Islet precursor cell (in vitro differentiated cells): ENCODE results near the gene E2F1.

ENCODE experiments used
- DNase-seq: peaks from one replicate; pipeline ENCODE4 v3.0.0-alpha.2; 2018

Gene E2F1

GRCh38 chr20:33686100-33686983 lies at the start of gene E2F1:
TSS of gene E2F1 (minus strand) at chr20:33686385. CDS start at chr20:33686264, 121 bp downstream.
- peak; percentile 98 for DNase-seq

GRCh38 chr20:33733654-33734576 lies 47.7 kb upstream of the E2F1 start:
- no peak for DNase-seq

- peak; percentile 93 for DNase-seq
Measured at GRCh38 chr20:33732166-33732970, 46.2 kb upstream of the E2F1 start.

GRCh38 chr20:33731693-33732165 lies 45.5 kb upstream of the E2F1 start, which contains the start of gene ZNF341:
TSS of gene ZNF341 (plus strand) at chr20:33731996. CDS start at chr20:33732022, 26 bp downstream.
- no peak for DNase-seq

GRCh38 chr20:33730946-33731692 lies 44.9 kb upstream of the E2F1 start:
- no peak for DNase-seq

- no peak for DNase-seq
Measured at GRCh38 chr20:33729101-33729500, 42.9 kb upstream of the E2F1 start.

GRCh38 chr20:33728463-33728862 lies 42.3 kb upstream of the E2F1 start:
- DNase-seq: no peak

GRCh38 chr20:33727806-33728205 lies 41.6 kb upstream of the E2F1 start:
- DNase-seq: no peak

GRCh38 chr20:33727115-33727479 lies 40.9 kb upstream of the E2F1 start:
- DNase-seq: no peak

- DNase-seq: no peak
Measured at GRCh38 chr20:33725607-33726264, 39.6 kb upstream of the E2F1 start.

- DNase-seq: no peak
Measured at GRCh38 chr20:33724439-33725094, 38.4 kb upstream of the E2F1 start.

- DNase-seq: no peak
Measured at GRCh38 chr20:33721391-33722140, 35.4 kb upstream of the E2F1 start.

- peak; percentile 93 for DNase-seq
Measured at GRCh38 chr20:33719989-33720709, 34.0 kb upstream of the E2F1 start, which contains the start of gene PXMP4. TSS of gene PXMP4 (minus strand) at chr20:33720310. CDS start at chr20:33720207, 103 bp downstream.

GRCh38 chr20:33719277-33719988 lies 33.2 kb upstream of the E2F1 start:
- DNase-seq: no peak

- DNase-seq: no peak
Measured at GRCh38 chr20:33716498-33716897, 30.3 kb upstream of the E2F1 start.

GRCh38 chr20:33713865-33714367 lies 27.7 kb upstream of the E2F1 start:
- DNase-seq: no peak

GRCh38 chr20:33711446-33711738 lies 25.2 kb upstream of the E2F1 start:
- no peak for DNase-seq

- no peak for DNase-seq
Measured at GRCh38 chr20:33710681-33711445, 24.7 kb upstream of the E2F1 start.
